ENCODE measurements around the gene FBXW12. TPM values are rescaled to one million over a fixed set of nuclear protein-coding genes. Genes with fewer than 3 reads are reported as not detected.

FBXW12 gene
- total and polyA plus RNA-seq, 2 experiments from 2014 or later: not detected

GRCh38 chr3:48418651-48419050, 46.6 kb downstream of the FBXW12 start:
- Histone ChIP-seq H4K20me1 (ENCODE audit: insufficient read depth, poor library complexity, severe bottlenecking) (peaks cover 9% of the 10 kb centered on the region), H3K27me3 (no peaks in the 10 kb centered on the region), H3K79me2 (peaks cover 22% of the 10 kb centered on the region), H3K9me2 (replicated peaks; ENCODE audit: insufficient read depth) (no peaks in the 10 kb centered on the region), H3K9me3 (ENCODE audit: low read depth) (no peaks in the 10 kb centered on the region), H3K4me2 (no peak overlapping the region), H3K4me1 (ENCODE audit: insufficient read depth) (no peaks in the 10 kb centered on the region), H3K27ac (no peak overlapping the region), H3K36me3 (replicated peaks; ENCODE audit: insufficient read depth, low read depth) (no peaks in the 10 kb centered on the region), H3K4me3 (no peak overlapping the region), H2AFZ (no peak overlapping the region)
- no peak for DNase-seq (ENCODE audit: low spot score)
- TF ChIP-seq, protein P1, sequence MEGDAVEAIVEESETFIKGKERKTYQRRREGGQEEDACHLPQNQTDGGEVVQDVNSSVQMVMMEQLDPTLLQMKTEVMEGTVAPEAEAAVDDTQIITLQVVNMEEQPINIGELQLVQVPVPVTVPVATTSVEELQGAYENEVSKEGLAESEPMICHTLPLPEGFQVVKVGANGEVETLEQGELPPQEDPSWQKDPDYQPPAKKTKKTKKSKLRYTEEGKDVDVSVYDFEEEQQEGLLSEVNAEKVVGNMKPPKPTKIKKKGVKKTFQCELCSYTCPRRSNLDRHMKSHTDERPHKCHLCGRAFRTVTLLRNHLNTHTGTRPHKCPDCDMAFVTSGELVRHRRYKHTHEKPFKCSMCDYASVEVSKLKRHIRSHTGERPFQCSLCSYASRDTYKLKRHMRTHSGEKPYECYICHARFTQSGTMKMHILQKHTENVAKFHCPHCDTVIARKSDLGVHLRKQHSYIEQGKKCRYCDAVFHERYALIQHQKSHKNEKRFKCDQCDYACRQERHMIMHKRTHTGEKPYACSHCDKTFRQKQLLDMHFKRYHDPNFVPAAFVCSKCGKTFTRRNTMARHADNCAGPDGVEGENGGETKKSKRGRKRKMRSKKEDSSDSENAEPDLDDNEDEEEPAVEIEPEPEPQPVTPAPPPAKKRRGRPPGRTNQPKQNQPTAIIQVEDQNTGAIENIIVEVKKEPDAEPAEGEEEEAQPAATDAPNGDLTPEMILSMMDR (IDR thresholded peaks at IDR 0.05; ENCODE audit: poor library complexity): no peak
- no peak for TF ChIP-seq EZH2 (IDR thresholded peaks at IDR 0.05; ENCODE audit: borderline replicate concordance)
- no peak for TF ChIP-seq EZH2phosphoT487 (IDR thresholded peaks at IDR 0.05; ENCODE audit: low read depth, severe bottlenecking, unreplicated experiment)
- 95% methylated on average over 8 of the region's 9 CpGs for WGBS (ENCODE audit: low lambda C conversion rate, missing lambda C conversion rate)

DNA sequence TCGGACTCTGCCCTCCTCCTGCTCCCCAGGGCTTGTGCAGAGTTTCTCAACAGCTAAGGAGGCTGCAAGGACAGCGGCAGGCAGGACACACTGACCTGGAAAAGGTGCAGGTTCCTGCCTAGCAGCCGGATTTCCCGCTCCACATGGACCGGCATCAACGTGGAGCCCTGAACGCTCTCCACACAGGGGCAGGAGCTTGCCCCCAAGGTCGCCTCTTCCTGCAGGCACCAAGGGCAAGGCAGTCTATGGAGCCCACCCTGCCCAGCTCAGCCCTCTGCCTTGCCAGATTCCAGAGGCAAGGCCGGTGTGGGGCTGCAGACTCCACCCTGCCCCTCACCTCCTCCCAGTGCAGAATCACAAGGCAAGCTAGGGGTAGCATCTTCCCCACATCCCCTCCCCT, 47.1 kb downstream of the FBXW12 start:
- Histone ChIP-seq H3K27ac (no peak overlapping the region), H3K79me2 (peaks cover 27% of the 10 kb centered on the region), H3K9me2 (replicated peaks; ENCODE audit: insufficient read depth) (no peaks in the 10 kb centered on the region), H3K27me3 (no peaks in the 10 kb centered on the region), H2AFZ (no peak overlapping the region), H3K36me3 (replicated peaks; ENCODE audit: insufficient read depth, low read depth) (no peaks in the 10 kb centered on the region), H3K4me3 (no peak overlapping the region), H3K4me1 (ENCODE audit: insufficient read depth) (no peaks in the 10 kb centered on the region), H3K4me2 (no peak overlapping the region), H4K20me1 (ENCODE audit: insufficient read depth, poor library complexity, severe bottlenecking) (peaks cover 12% of the 10 kb centered on the region), H3K9me3 (ENCODE audit: low read depth) (no peaks in the 10 kb centered on the region)
- DNase-seq (ENCODE audit: low spot score): no peak
- 98% methylated on average over 9 of the region's 9 CpGs for WGBS (ENCODE audit: low lambda C conversion rate, missing lambda C conversion rate)
- TF ChIP-seq EZH2phosphoT487 (IDR thresholded peaks at IDR 0.05; ENCODE audit: low read depth, severe bottlenecking, unreplicated experiment) (no peak), EZH2 (IDR thresholded peaks at IDR 0.05; ENCODE audit: borderline replicate concordance) (no peak)
- TF ChIP-seq, protein P1 (IDR thresholded peaks at IDR 0.05; ENCODE audit: poor library complexity): no peak

DNA sequence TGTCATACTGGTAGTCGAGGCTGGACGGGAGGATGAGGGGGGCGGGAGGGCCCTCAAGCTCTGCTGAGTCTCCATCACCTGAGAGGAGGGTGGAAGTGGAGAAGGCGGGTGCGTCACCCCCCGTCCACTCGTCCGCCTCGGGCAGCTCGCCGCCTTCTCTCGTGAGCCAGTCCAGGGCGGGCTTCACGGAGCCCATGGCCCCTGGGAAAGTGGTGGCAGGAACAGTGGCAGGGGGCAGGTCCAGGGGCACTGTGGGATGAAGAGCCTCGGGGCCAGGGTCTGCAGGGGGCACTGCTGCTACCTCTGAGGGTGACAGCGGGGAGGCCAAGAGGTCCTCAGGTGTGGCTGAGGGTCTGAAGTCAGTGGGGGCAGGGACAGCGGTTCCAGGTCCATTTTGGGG, 47.6 kb downstream of the FBXW12 start:
- Histone ChIP-seq H3K4me3 (no peak overlapping the region), H3K4me2 (no peak overlapping the region), H3K27ac (no peak overlapping the region), H3K4me1 (ENCODE audit: insufficient read depth) (no peaks in the 10 kb centered on the region), H2AFZ (no peak overlapping the region), H4K20me1 (ENCODE audit: insufficient read depth, poor library complexity, severe bottlenecking) (peaks cover 16% of the 10 kb centered on the region), H3K27me3 (no peaks in the 10 kb centered on the region), H3K79me2 (peaks cover 31% of the 10 kb centered on the region), H3K9me3 (ENCODE audit: low read depth) (no peaks in the 10 kb centered on the region), H3K36me3 (replicated peaks; ENCODE audit: insufficient read depth, low read depth) (no peaks in the 10 kb centered on the region), H3K9me2 (replicated peaks; ENCODE audit: insufficient read depth) (no peaks in the 10 kb centered on the region)
- DNase-seq (ENCODE audit: low spot score): no peak
- 96% methylated on average over 16 of the region's 17 CpGs for WGBS (ENCODE audit: low lambda C conversion rate, missing lambda C conversion rate)
- TF ChIP-seq EZH2phosphoT487 (IDR thresholded peaks at IDR 0.05; ENCODE audit: low read depth, severe bottlenecking, unreplicated experiment): no peak
- TF ChIP-seq, protein P1 (IDR thresholded peaks at IDR 0.05; ENCODE audit: poor library complexity): no peak
- TF ChIP-seq EZH2 (IDR thresholded peaks at IDR 0.05; ENCODE audit: borderline replicate concordance): no peak

DNA sequence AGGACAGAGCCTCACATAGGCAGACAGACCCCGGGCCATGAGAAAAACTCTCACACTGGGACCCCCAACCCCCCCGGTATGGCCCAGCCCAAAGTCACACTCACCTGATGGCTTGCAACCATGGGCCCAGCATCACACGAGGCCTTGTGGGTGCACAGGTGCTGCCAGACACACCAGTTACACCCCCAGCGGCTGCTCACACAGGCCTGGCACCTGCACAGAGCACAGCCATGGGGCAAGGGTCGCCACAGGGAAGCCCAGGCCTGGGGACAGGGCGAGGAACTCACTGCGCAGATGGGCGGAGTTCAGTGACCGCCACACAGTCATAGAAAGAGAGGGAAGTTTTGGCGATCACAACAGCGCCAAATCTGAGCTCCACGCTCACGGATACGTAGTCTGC, 48.5 kb downstream of the FBXW12 start:
- TF ChIP-seq EZH2phosphoT487 (IDR thresholded peaks at IDR 0.05; ENCODE audit: low read depth, severe bottlenecking, unreplicated experiment) (no peak), EZH2 (IDR thresholded peaks at IDR 0.05; ENCODE audit: borderline replicate concordance) (no peak)
- TF ChIP-seq, protein P1 (IDR thresholded peaks at IDR 0.05; ENCODE audit: poor library complexity): no peak
- Histone ChIP-seq H4K20me1 (ENCODE audit: insufficient read depth, poor library complexity, severe bottlenecking) (peaks cover 26% of the 10 kb centered on the region), H3K36me3 (replicated peaks; ENCODE audit: insufficient read depth, low read depth) (no peaks in the 10 kb centered on the region), H3K27ac (no peak overlapping the region), H3K4me3 (no peak overlapping the region), H3K79me2 (peaks cover 41% of the 10 kb centered on the region), H2AFZ (no peak overlapping the region), H3K9me3 (ENCODE audit: low read depth) (no peaks in the 10 kb centered on the region), H3K4me2 (no peak overlapping the region), H3K27me3 (no peaks in the 10 kb centered on the region), H3K4me1 (ENCODE audit: insufficient read depth) (peaks cover 9% of the 10 kb centered on the region), H3K9me2 (replicated peaks; ENCODE audit: insufficient read depth) (no peaks in the 10 kb centered on the region)
- WGBS (ENCODE audit: low lambda C conversion rate, missing lambda C conversion rate): 96% methylated on average over 14 of the region's 14 CpGs
- no peak for DNase-seq (ENCODE audit: low spot score)
